Transverse colon (tissue), 4 donors: ENCODE data around the gene SNORC.

Experiments
- CTCF ChIP-seq, 5 experiments: fragments of 200-600 bp in 3 of 5; fragments of 450-650 bp in 2 of 5; sonication (generic) in 3 of 5; IDR thresholded peaks; 1 replicate in 2 of 5; 2 replicates in 3 of 5; pipeline ENCODE4 v1.5.1; 2016 to 2017; ENCODE audit warnings: antibody characterized with exemption in 5 of 5, inconsistent platforms in 3 of 5, mild to moderate bottlenecking in 2 of 5, moderate library complexity in 1 of 5
- POLR2A ChIP-seq: fragments of 450-650 bp; IDR thresholded peaks from one replicate; pipeline ENCODE4 v1.6.1; 2016; ENCODE audit warnings: antibody characterized with exemption, mild to moderate bottlenecking, moderate library complexity
- POLR2AphosphoS5 ChIP-seq, 3 donors: sonication (generic); formaldehyde crosslinking; IDR thresholded peaks; one replicate each; pipeline ENCODE4 v1.6.1; 2016; ENCODE audit warnings: antibody characterized with exemption in 3 of 3

- TF ChIP-seq CTCF (IDR thresholded peaks at IDR 0.05) (no peak), POLR2AphosphoS5 (IDR thresholded peaks at IDR 0.05) (no peak), POLR2A (no peak)
Observed at GRCh38 chr2:232882505-232883115, 12.5 kb downstream of the SNORC start.
